ENCODE measurements around the gene APBA3.

The APBA3 gene

DNA sequence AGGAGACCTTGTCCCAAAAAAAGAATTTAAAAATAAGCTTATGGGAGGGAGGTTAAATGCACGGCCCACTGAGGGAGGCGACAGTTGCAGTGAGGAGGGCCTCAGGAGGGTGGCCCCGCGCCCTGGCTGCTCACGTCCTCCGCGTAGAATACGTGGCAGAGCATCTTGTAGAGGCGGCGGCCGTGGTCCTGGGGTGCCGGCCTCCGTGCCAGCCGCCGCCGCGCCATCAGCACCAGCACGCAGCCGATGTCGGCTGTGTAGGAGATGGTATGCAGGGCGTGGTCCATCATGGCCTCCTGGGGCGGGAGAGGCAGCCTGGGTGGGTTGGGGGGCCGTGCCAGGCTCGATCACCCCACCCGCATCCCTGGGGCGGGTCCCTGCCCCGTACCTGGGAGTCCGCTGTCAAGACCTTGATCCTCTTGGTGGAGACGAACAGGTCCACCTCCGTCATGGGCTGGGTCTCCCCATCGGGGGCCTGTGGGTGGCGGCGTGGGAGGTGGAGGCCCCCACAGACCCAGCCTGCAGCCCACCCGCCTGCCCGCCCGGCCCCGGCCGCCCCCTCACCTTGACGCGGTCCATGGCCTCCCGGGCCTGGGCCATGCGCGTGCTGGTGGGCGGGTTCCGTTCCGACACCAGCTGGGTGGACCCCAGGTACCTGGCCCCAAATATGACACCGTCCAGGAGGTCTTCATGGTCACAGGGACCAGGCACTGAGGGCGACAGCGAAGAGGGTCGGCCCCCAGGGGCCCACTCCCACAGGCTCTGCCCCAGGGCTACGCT lies 7.7 kb downstream of the APBA3 start:
- no peak for DNase-seq (ENCODE audit: low read depth)
- TF ChIP-seq, protein P1, sequence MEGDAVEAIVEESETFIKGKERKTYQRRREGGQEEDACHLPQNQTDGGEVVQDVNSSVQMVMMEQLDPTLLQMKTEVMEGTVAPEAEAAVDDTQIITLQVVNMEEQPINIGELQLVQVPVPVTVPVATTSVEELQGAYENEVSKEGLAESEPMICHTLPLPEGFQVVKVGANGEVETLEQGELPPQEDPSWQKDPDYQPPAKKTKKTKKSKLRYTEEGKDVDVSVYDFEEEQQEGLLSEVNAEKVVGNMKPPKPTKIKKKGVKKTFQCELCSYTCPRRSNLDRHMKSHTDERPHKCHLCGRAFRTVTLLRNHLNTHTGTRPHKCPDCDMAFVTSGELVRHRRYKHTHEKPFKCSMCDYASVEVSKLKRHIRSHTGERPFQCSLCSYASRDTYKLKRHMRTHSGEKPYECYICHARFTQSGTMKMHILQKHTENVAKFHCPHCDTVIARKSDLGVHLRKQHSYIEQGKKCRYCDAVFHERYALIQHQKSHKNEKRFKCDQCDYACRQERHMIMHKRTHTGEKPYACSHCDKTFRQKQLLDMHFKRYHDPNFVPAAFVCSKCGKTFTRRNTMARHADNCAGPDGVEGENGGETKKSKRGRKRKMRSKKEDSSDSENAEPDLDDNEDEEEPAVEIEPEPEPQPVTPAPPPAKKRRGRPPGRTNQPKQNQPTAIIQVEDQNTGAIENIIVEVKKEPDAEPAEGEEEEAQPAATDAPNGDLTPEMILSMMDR (IDR thresholded peaks at IDR 0.05; ENCODE audit: insufficient read depth, low read depth, low read length, missing control alignments) = no peak
- no peak overlapping the region for H3K4me3 ChIP-seq (ENCODE audit: low read depth, low read length)

DNA sequence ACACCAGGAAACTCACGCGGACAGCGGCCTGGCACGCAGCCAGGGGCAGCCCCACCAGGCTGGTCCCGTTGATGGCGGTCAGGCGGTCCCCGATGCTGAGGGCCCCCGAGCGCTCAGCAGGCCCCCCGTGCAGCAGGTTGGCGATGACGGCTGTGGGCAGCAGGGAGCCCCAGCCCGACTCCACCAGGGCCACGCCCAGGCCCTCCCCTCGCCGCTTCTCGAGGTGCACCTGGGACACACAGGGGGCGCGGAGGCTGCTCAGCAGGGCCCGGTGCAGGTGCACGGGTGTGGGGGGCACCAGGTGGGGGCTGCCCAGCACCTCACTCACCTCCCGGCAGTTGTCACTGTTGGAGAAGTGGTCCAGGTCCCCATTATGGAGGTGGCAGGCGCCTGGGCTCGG lies 9.0 kb downstream of the APBA3 start:
- H3K4me3 ChIP-seq (ENCODE audit: low read depth, low read length) = no peak overlapping the region
- DNase-seq (ENCODE audit: low read depth) = no peak
- TF ChIP-seq, protein P1 (IDR thresholded peaks at IDR 0.05; ENCODE audit: insufficient read depth, low read depth, low read length, missing control alignments) = no peak

DNA sequence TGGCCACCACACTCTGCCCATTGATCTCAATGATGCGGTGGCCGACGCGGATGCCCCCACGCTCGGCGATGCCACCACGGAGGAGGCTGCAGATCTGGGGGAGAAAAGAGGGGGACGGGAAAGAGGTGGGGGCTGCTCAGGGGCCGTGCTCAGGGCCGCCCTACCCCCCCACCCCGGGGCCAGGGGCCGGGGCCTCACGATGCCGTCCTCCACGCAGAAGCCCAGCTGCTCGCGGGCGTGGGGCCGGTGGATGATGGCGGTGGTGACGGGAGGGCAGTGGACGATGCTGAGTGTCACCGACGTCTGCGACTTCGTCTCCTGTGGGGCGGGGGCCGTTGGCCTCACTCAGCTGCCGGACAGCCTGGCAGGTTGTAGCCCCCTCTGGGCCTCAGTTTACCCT lies 10.3 kb downstream of the APBA3 start:
- DNase-seq (ENCODE audit: low read depth) = no peak
- TF ChIP-seq, protein P1 (IDR thresholded peaks at IDR 0.05; ENCODE audit: insufficient read depth, low read depth, low read length, missing control alignments) = no peak
- no peak overlapping the region for H3K4me3 ChIP-seq (ENCODE audit: low read depth, low read length)

DNA sequence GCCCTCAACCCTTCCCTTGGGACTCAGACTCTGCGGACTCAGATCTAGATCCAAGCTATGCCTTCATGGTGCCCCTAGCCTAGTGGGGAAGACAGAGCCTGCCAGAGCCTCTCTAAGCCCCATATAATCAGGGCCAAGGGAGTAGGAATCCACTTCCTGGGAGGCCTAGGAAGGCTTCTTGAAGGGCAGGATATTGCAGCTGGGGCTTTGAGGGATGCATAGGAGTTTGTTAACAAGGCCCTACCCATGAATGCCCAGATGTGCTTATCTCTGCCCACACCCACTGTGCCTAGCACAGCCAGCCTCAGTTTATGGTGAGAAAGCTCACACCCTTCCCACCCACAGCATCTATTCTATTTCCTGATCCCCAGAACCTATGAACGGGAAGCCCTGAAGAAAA lies 11.3 kb downstream of the APBA3 start:
- no peak for DNase-seq (ENCODE audit: low read depth)
- TF ChIP-seq, protein P1 (IDR thresholded peaks at IDR 0.05; ENCODE audit: insufficient read depth, low read depth, low read length, missing control alignments) = no peak
- no peak overlapping the region for H3K4me3 ChIP-seq (ENCODE audit: low read depth, low read length)

DNA sequence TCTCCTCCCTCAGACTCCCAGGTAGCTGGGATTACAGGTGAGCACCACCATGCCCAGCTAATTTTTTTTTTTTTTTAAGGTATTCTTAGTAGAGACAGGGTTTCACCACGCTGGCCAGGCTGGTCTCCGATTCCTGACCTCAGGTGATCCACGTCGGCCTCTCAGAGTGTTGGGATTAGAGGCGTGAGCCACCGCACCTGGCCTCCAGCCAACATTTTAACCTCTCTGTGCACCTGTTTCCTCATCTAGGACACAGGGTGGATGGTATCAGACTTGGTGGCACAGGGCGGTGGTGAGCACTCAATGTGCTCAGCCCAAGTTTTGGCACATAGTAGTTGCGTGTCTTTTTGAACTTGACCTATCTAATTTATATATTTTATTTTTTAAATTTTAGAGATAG lies 12.5 kb downstream of the APBA3 start:
- no peak for DNase-seq (ENCODE audit: low read depth)
- TF ChIP-seq, protein P1 (IDR thresholded peaks at IDR 0.05; ENCODE audit: insufficient read depth, low read depth, low read length, missing control alignments) = no peak
- H3K4me3 ChIP-seq (ENCODE audit: low read depth, low read length) = no peak overlapping the region

DNA sequence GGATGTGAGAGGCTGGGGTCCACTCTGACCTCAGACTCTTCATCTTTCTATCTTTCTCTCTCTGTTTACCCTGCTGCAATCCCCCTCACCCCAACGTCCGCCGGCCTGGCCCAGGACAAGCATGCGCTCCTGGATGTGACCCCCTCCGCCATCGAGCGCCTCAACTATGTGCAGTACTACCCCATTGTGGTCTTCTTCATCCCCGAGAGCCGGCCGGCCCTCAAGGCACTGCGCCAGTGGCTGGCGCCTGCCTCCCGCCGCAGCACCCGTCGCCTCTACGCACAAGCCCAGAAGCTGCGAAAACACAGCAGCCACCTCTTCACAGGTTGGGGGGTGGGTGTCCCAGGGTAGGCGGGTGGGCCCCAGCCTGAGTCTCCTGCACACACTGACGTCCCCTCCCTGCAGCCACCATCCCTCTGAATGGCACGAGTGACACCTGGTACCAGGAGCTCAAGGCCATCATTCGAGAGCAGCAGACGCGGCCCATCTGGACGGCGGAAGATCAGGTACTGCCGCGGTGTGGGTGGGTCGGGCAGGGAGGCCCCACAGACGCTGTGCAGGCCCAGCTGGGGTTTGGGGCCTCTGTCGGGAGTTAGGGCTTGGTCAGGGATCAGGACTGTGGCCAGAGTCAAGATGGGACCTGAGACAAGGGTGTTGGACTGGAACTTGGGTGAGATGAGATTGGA lies 15.0 kb downstream of the APBA3 start:
- H3K4me3 ChIP-seq (ENCODE audit: low read depth, low read length) = no peak overlapping the region
- no peak for DNase-seq (ENCODE audit: low read depth)
- TF ChIP-seq, protein P1 (IDR thresholded peaks at IDR 0.05; ENCODE audit: insufficient read depth, low read depth, low read length, missing control alignments) = no peak
